AG10803 (cell line): ENCODE results near the gene HIP1R.

Experiments
- DNase-seq: peaks from one replicate; pipeline ENCODE4 v3.0.0; 2010; ENCODE audit warnings: low read depth
- H3K4me3 ChIP-seq: 2 replicates; pipeline ENCODE4 v1.5.1; 2011; ENCODE audit warnings: mild to moderate bottlenecking, low read length, control low read depth
- CTCF ChIP-seq: conservative IDR thresholded peaks from 2 replicates; pipeline ENCODE4 v1.5.1; 2011; ENCODE audit warnings: mild to moderate bottlenecking, low read length, control low read depth, inconsistent platforms

The HIP1R gene

GRCh38 chr12:122855071-122855829 lies 20.0 kb downstream of the HIP1R start:
- no peak overlapping the region for H3K4me3 ChIP-seq
- no peak for TF ChIP-seq CTCF
- DNase-seq = no peak

GRCh38 chr12:122855928-122856831 lies 20.9 kb downstream of the HIP1R start:
- TF ChIP-seq CTCF = no peak
- no peak for DNase-seq

GRCh38 chr12:122856999-122857671 lies 21.9 kb downstream of the HIP1R start:
- no peak overlapping the region for H3K4me3 ChIP-seq
- no peak for TF ChIP-seq CTCF
- DNase-seq = no peak

More at GRCh38 chr12:122855928-122856831, 20.9 kb downstream of the HIP1R start:
- H3K4me3 ChIP-seq = no peak overlapping the region

GRCh38 chr12:122858171-122858570 lies 22.9 kb downstream of the HIP1R start:
- no peak for DNase-seq
- H3K4me3 ChIP-seq = no peak overlapping the region
- no peak for TF ChIP-seq CTCF

GRCh38 chr12:122858591-122859302 lies 23.5 kb downstream of the HIP1R start:
- no peak for DNase-seq
- H3K4me3 ChIP-seq = no peak overlapping the region
- no peak for TF ChIP-seq CTCF

GRCh38 chr12:122859303-122860039 lies 24.2 kb downstream of the HIP1R start:
- DNase-seq = no peak
- no peak overlapping the region for H3K4me3 ChIP-seq
- TF ChIP-seq CTCF = no peak
